H1 (cell line): ENCODE measurements around the gene IFNL4. TPM values are rescaled to one million over a fixed set of nuclear protein-coding genes. Genes with fewer than 3 reads are reported as not detected.

ENCODE experiments used
- CTCF ChIA-PET: fragments of 300-600 bp; sonication (Branson Sonifier 250); formaldehyde crosslinking; loops from one replicate; lab custom pipeline; 2021; ENCODE audit not compliant: partially characterized antibody; lab: Charles Lee
- POLR2A ChIA-PET: fragments of 300-600 bp; sonication (Branson Sonifier 250); formaldehyde crosslinking; loops from one replicate; lab custom pipeline; 2021; ENCODE audit warnings: inconsistent platforms; ENCODE audit not compliant: partially characterized antibody; lab: Charles Lee
- DNase-seq, 2 experiments: peaks; one replicate each; pipeline versions ENCODE4 v3.0.0 to v3.0.0-alpha.2; 2010 to 2022; ENCODE audit warnings: low spot score in 2 of 2, low read depth in 1 of 2, mixed read lengths in 1 of 2
- FAIRE-seq: peaks from 2 replicates; lab custom pipeline; 2011; peaks lifted over from hg19 to GRCh38; lab: Jason Lieb, UNC
- H2AFZ ChIP-seq: 2 replicates; pipeline ENCODE4 v1.8.1; 2012; ENCODE audit warnings: low read length, inconsistent platforms
- H2AK5ac ChIP-seq: 2 replicates; pipeline ENCODE4 v1.6.1; 2013; ENCODE audit warnings: low read depth, low read length
- H2BK120ac ChIP-seq: replicated peaks from 2 replicates; pipeline ENCODE3; 2013; ENCODE audit warnings: low read depth, low read length, inconsistent platforms
- H2BK12ac ChIP-seq: 2 replicates; pipeline ENCODE4 v1.6.1; 2013; ENCODE audit warnings: low read depth, low read length
- H2BK15ac ChIP-seq: 2 replicates; pipeline ENCODE4 v1.6.1; 2013; ENCODE audit warnings: low read length
- H2BK20ac ChIP-seq: 2 replicates; pipeline ENCODE4 v1.6.1; 2013; ENCODE audit warnings: low read length
- H2BK5ac ChIP-seq: 2 replicates; pipeline ENCODE4 v1.6.1; 2013; ENCODE audit warnings: low read depth, low read length
- H3K14ac ChIP-seq: 2 replicates; pipeline ENCODE4 v1.6.1; 2013; ENCODE audit warnings: inconsistent platforms; ENCODE audit not compliant: insufficient read length
- H3K18ac ChIP-seq: 2 replicates; pipeline ENCODE4 v1.6.1; 2013; ENCODE audit warnings: low read length; ENCODE audit errors: extremely low read depth
- H3K23ac ChIP-seq: 2 replicates; pipeline ENCODE4 v1.6.1; 2013; ENCODE audit warnings: inconsistent platforms; ENCODE audit not compliant: insufficient read length
- H3K23me2 ChIP-seq: 2 replicates; pipeline ENCODE4 v1.6.1; 2013; ENCODE audit warnings: low read depth, low read length
- H3K27ac ChIP-seq: 2 replicates; pipeline ENCODE4 v1.6.1; 2011; ENCODE audit warnings: low read depth, low read length, inconsistent platforms
- H3K27me3 ChIP-seq, 4 experiments: replicated peaks in 1 of 4; 1 replicate in 1 of 4; 2 replicates in 3 of 4; pipeline versions ENCODE4 v1.6.1 to v1.8.1; 2011 to 2013; ENCODE audit warnings: low read length in 3 of 4, mild to moderate bottlenecking in 3 of 4, inconsistent platforms in 2 of 4, mixed read lengths in 2 of 4, moderate library complexity in 1 of 4; ENCODE audit not compliant: control insufficient read depth in 3 of 4, insufficient read depth in 3 of 4; ENCODE audit errors: extremely low read depth in 1 of 4
- H3K36me3 ChIP-seq, 4 experiments: 2 replicates each; pipeline versions ENCODE4 v1.6.1 to v1.8.1; 2011 to 2013; ENCODE audit warnings: mild to moderate bottlenecking in 4 of 4, low read length in 3 of 4, moderate library complexity in 2 of 4, control low read depth in 1 of 4, inconsistent platforms in 1 of 4; ENCODE audit not compliant: insufficient read depth in 4 of 4, control insufficient read depth in 2 of 4
- H3K4ac ChIP-seq: replicated peaks from 2 replicates; pipeline ENCODE3; 2013; ENCODE audit warnings: low read length, low read depth, mixed read lengths, inconsistent platforms; ENCODE audit not compliant: insufficient read length
- H3K4me1 ChIP-seq, 4 experiments: replicated peaks in 1 of 4; 1 replicate in 1 of 4; 2 replicates in 3 of 4; pipeline versions ENCODE4 v1.6.1 to v1.8.1; 2011 to 2013; ENCODE audit warnings: low read length in 3 of 4, inconsistent platforms in 2 of 4, mixed read lengths in 1 of 4; ENCODE audit not compliant: insufficient read depth in 4 of 4, control insufficient read depth in 3 of 4
- H3K4me2 ChIP-seq, 2 experiments: 2 replicates each; pipeline versions ENCODE4 v1.6.1 to v1.8.1; 2011 to 2013; ENCODE audit warnings: low read depth in 2 of 2, low read length in 2 of 2, control low read depth in 1 of 2, inconsistent platforms in 1 of 2, mild to moderate bottlenecking in 1 of 2; ENCODE audit not compliant: insufficient read depth in 1 of 2
- H3K4me3 ChIP-seq, 4 experiments: fragments of 200-600, 300-600 bp in 1 of 4; sonication (generic), shearing (Covaris generic), sonication (Bioruptor Twin) in 1 of 4; 2 replicates each; pipeline versions ENCODE4 v1.5.1 to v1.8.1; 2011 to 2016; ENCODE audit warnings: low read length in 4 of 4, low read depth in 3 of 4, control low read depth in 2 of 4, inconsistent platforms in 2 of 4, mild to moderate bottlenecking in 2 of 4, mixed read lengths in 1 of 4, moderate library complexity in 1 of 4; ENCODE audit not compliant: insufficient read depth in 2 of 4; ENCODE audit errors: extremely low read depth in 1 of 4
- H3K56ac ChIP-seq: replicated peaks from 2 replicates; pipeline ENCODE3; 2013; ENCODE audit warnings: low read depth, mild to moderate bottlenecking, mixed read lengths, low read length, inconsistent platforms; ENCODE audit not compliant: insufficient read length
- H3K79me1 ChIP-seq: 2 replicates; pipeline ENCODE4 v1.6.1; 2013; ENCODE audit warnings: low read depth, low read length, control low read depth
- H3K79me2 ChIP-seq, 2 experiments: 2 replicates each; pipeline versions ENCODE4 v1.6.1 to v1.8.1; 2012 to 2013; ENCODE audit warnings: low read length in 2 of 2, mild to moderate bottlenecking in 2 of 2, inconsistent platforms in 1 of 2; ENCODE audit not compliant: insufficient read depth in 2 of 2, control insufficient read depth in 1 of 2
- H3K9ac ChIP-seq, 4 experiments: replicated peaks in 1 of 4; 1 replicate in 1 of 4; 2 replicates in 3 of 4; pipeline versions ENCODE4 v1.6.1 to v1.8.1; 2011 to 2013; ENCODE audit warnings: low read depth in 3 of 4, low read length in 3 of 4, control low read depth in 2 of 4, mild to moderate bottlenecking in 2 of 4, moderate library complexity in 2 of 4, inconsistent platforms in 1 of 4; ENCODE audit errors: extremely low read depth in 1 of 4
- H3K9me3 ChIP-seq, 2 experiments: 2 replicates each; pipeline versions ENCODE4 v1.6.1 to v1.8.1; 2012 to 2013; ENCODE audit warnings: mild to moderate bottlenecking in 2 of 2, moderate library complexity in 2 of 2, control low read depth in 1 of 2, inconsistent platforms in 1 of 2, low read depth in 1 of 2, low read length in 1 of 2, mixed read lengths in 1 of 2; ENCODE audit not compliant: insufficient read depth in 2 of 2
- H4K20me1 ChIP-seq, 2 experiments: replicated peaks in 1 of 2; 2 replicates each; pipeline versions ENCODE3 to v1.8.1; 2011 to 2013; ENCODE audit warnings: inconsistent platforms in 2 of 2, low read length in 2 of 2, mild to moderate bottlenecking in 1 of 2; ENCODE audit not compliant: insufficient read depth in 2 of 2, control insufficient read depth in 1 of 2
- H4K5ac ChIP-seq: 2 replicates; pipeline ENCODE4 v1.6.1; 2013; ENCODE audit warnings: low read length, low read depth, mixed read lengths, inconsistent platforms; ENCODE audit not compliant: insufficient read length
- H4K8ac ChIP-seq: 2 replicates; pipeline ENCODE4 v1.8.0; 2013; ENCODE audit warnings: mild to moderate bottlenecking, moderate library complexity, low read length, inconsistent platforms; ENCODE audit not compliant: insufficient read depth; ENCODE audit errors: extremely low read depth
- H4K91ac ChIP-seq: replicated peaks from 2 replicates; pipeline ENCODE3; 2013; ENCODE audit warnings: low read length, mixed read lengths, inconsistent platforms; ENCODE audit not compliant: insufficient read length
- FOSL1 ChIP-seq: IDR thresholded peaks from 2 replicates; pipeline ENCODE4 v1.6.1; 2011; ENCODE audit warnings: mild to moderate bottlenecking, low read depth, low read length, moderate library complexity; ENCODE audit not compliant: insufficient read depth
- TAF1 ChIP-seq: IDR thresholded peaks from 2 replicates; pipeline ENCODE4 v1.6.1; 2011; ENCODE audit warnings: mild to moderate bottlenecking, low read depth, low read length
- WGBS, 2 experiments: shearing (Covaris generic) in 1 of 2; methylation state at CpG; one replicate each; pipeline versions ENCODE4 v1.1.6 to v1.1.7; 2013 to 2015; ENCODE audit warnings: low lambda C conversion rate in 2 of 2, mixed read lengths in 2 of 2, inconsistent platforms in 1 of 2, low coverage in 1 of 2, missing lambda C conversion rate in 1 of 2; ENCODE audit not compliant: insufficient replicate concordance in 2 of 2, insufficient coverage in 1 of 2, insufficient read length in 1 of 2; ENCODE audit errors: extremely low coverage in 1 of 2, missing lambda C conversion rate in 1 of 2; 5-methylcytosine and 5-hydroxymethylcytosine counted together
- polyA plus RNA-seq, 7 experiments: library from polyadenylated mRNA; depleted of rRNA in 3 of 7; stranded (reverse) in 5 of 7; unstranded in 2 of 7; fragments of >200 nt in 5 of 7; fragments of 200-250 nt in 2 of 7; gene quantifications; 1 replicate in 5 of 7; 2 replicates in 1 of 7; 4 replicates in 1 of 7; pipeline versions ENCODE4 v1.2.1 to v1.2.3, GENCODE V29; 2011 to 2013; ENCODE audit warnings: missing spikeins in 2 of 7, mixed read lengths in 2 of 7
- total RNA-seq: library from RNA; stranded (reverse); fragmentation: NEBNext Ultra II Directional; extraction: Animal tissue kit (Norgen Biotek cat#: 25700); gene quantifications from 2 replicates; pipeline ENCODE4 v1.2.1, GENCODE V29; 2021
- TF ChIP-seq, protein P1 (sequence below): IDR thresholded peaks from 2 replicates; pipeline ENCODE4 v1.6.1; 2012; ENCODE audit warnings: inconsistent platforms
- TF ChIP-seq, protein P2 (sequence below): IDR thresholded peaks from 2 replicates; pipeline ENCODE4 v1.6.1; 2012; ENCODE audit warnings: inconsistent platforms

Gene IFNL4
- total and polyA plus RNA-seq, 2 of the 8 experiments (the other 6 are each of a cell fraction or from before 2014, with no cell fraction given): not detected

DNA sequence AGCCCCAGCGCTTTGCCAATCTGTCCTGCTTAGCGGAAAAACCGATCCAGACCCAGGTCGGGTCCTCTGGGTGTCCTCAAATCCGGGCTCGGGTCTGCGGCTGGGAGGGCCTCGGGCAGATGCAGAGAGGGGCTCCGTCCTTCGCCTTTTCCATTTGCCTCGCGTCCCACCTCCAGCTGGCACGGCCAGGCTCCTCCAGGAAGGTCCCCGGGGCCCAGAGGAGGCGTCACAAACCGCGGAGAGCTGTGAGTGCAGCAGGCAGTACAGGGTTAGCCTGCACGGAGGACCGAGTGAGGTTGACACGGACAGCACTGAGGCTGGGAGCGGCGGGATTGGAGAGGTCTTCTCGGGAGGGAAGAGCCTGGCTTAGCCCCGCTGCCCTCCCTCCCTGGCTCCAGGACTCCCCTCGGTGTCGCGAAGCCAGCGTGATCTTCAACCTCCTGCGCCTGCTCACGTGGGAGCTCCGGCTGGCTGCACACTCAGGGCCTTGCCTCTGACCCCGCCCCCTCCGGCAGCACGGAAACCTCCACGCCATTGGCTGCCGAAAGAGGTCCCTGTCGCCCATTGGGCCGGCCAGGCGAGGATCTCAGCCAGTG is 16.8 kb upstream of the IFNL4 start:
- no peak for FAIRE-seq
- Histone ChIP-seq H2AFZ (no peak overlapping the region; the same call in 1 of the 2 replicates), H2BK12ac (no peak overlapping the region), H3K56ac (no peak overlapping the region), H3K14ac (no peak overlapping the region), H3K27ac (no peak overlapping the region), H4K20me1 (peaks cover 0 to 4% of the 10 kb centered on the region in 2 experiments), H3K36me3 (no peaks in the 10 kb centered on the region), H4K5ac (no peak overlapping the region), H3K4me3 (peak overlapping the region in 2 of 4 experiments; percentile 13 to 51; a peak in 3 of 8 replicates), H4K8ac (peak overlapping the region; percentile 85; the same call in 1 of the 2 replicates), H3K4me2 (peak overlapping the region; percentile 75 to 80), H3K4me1 (peaks cover 0 to 13% (median 7%) of the 10 kb centered on the region in 4 experiments; a peak in 4 of 7 replicates), H2BK120ac (no peak overlapping the region), H3K4ac (no peak overlapping the region), H2AK5ac (no peak overlapping the region), H2BK15ac (no peak overlapping the region), H4K91ac (no peak overlapping the region), H3K27me3 (peaks cover 38 to 56% (median 41%) of the 10 kb centered on the region in 4 experiments), H3K18ac (no peak overlapping the region; the same call in 1 of the 2 replicates), H3K9ac (no peak overlapping the region), H3K23me2 (peaks cover 11% of the 10 kb centered on the region; the same call in 1 of the 2 replicates), H3K79me2 (no peaks in the 10 kb centered on the region), H3K9me3 (peaks cover 0 to 12% of the 10 kb centered on the region in 2 experiments; a peak in 2 of 4 replicates), H2BK20ac (no peak overlapping the region), H2BK5ac (no peak overlapping the region), H3K23ac (no peak overlapping the region), H3K79me1 (no peaks in the 10 kb centered on the region)
- ChIA-PET CTCF (interaction anchor here (1.0 kb wide), 2 partner anchors 33 to 155 kb away, joined by 3 read pairs; no protein-coding TSS in a partner anchor), POLR2A (interaction anchor here (0.8 to 1.0 kb wide), 2 partner anchors 126 to 142 kb away, joined by 3 read pairs; partner anchors contain the start of genes MED29 and PAF1)
- peak in 1 of 2 experiments; percentile 75 for DNase-seq
- TF ChIP-seq FOSL1 (no peak), TAF1 (0 out of 2 replicates have a peak, but pooled peaks have one; percentile 4)
- TF ChIP-seq, protein P1, sequence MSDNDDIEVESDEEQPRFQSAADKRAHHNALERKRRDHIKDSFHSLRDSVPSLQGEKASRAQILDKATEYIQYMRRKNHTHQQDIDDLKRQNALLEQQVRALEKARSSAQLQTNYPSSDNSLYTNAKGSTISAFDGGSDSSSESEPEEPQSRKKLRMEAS: peak; percentile 91
- TF ChIP-seq, protein P2, sequence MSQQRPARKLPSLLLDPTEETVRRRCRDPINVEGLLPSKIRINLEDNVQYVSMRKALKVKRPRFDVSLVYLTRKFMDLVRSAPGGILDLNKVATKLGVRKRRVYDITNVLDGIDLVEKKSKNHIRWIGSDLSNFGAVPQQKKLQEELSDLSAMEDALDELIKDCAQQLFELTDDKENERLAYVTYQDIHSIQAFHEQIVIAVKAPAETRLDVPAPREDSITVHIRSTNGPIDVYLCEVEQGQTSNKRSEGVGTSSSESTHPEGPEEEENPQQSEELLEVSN: peak; percentile 72
- WGBS, 2 experiments: 45% methylated on average over 28 of the region's 39 CpGs; no CpG with 5 or more reads in 1 of the 2 experiments
